BE2C (cell line): Measurements from ENCODE around the gene ACSBG1.

Source experiments
- DNase-seq: peaks from one replicate; pipeline ENCODE4 v3.0.0-alpha.2; 2020
- H3K27me3 ChIP-seq: fragments of 250-450 bp; sonication (Bioruptor Pico); 2 replicates; pipeline ENCODE4 v1.5.1; 2020; ENCODE audit warnings: mild to moderate bottlenecking
- H3K36me3 ChIP-seq: fragments of 250-450 bp; sonication (Bioruptor Pico); 2 replicates; pipeline ENCODE4 v1.5.1; 2020; ENCODE audit warnings: mild to moderate bottlenecking
- H3K4me1 ChIP-seq: fragments of 250-450 bp; sonication (Bioruptor Pico); 2 replicates; pipeline ENCODE4 v1.5.1; 2020
- H3K4me3 ChIP-seq: 2 replicates; pipeline ENCODE4 v1.5.1; 2011; ENCODE audit warnings: low read depth, low read length
- H3K9me3 ChIP-seq: fragments of 250-450 bp; sonication (Bioruptor Pico); 2 replicates; pipeline ENCODE4 v1.5.1; 2020
- TF ChIP-seq, protein P1 (sequence below): IDR thresholded peaks from 2 replicates; pipeline ENCODE4 v1.5.1; 2012; ENCODE audit warnings: mild to moderate bottlenecking, low read depth, low read length

ACSBG1 gene

DNA sequence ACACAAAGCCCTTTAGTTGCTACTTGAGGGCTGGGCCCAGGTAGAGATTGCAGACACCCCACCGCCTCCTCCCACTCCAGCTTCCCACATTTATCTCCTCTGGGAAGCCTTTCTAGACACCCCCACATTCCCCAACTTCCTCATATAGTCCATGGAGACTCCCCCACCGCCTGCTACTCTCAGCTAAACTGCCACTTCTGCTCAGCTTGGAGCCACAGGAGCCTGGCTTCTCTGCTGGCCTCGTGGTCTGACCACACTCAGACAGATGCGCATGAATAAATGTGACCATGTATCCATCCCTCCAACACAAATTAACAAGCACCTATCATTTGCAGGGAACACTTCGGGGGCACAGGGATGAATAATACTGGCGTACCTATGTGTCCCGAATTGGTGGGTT is 10.5 kb upstream of the ACSBG1 start:
- Histone ChIP-seq H3K36me3 (no peaks in the 10 kb centered on the region), H3K4me3 (no peak overlapping the region), H3K27me3 (no peaks in the 10 kb centered on the region), H3K4me1 (peaks cover 9% of the 10 kb centered on the region), H3K9me3 (no peaks in the 10 kb centered on the region)
- DNase-seq: no peak
- TF ChIP-seq, protein P1, sequence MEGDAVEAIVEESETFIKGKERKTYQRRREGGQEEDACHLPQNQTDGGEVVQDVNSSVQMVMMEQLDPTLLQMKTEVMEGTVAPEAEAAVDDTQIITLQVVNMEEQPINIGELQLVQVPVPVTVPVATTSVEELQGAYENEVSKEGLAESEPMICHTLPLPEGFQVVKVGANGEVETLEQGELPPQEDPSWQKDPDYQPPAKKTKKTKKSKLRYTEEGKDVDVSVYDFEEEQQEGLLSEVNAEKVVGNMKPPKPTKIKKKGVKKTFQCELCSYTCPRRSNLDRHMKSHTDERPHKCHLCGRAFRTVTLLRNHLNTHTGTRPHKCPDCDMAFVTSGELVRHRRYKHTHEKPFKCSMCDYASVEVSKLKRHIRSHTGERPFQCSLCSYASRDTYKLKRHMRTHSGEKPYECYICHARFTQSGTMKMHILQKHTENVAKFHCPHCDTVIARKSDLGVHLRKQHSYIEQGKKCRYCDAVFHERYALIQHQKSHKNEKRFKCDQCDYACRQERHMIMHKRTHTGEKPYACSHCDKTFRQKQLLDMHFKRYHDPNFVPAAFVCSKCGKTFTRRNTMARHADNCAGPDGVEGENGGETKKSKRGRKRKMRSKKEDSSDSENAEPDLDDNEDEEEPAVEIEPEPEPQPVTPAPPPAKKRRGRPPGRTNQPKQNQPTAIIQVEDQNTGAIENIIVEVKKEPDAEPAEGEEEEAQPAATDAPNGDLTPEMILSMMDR: no peak

GRCh38 chr15:78244101-78244500 is 9.7 kb upstream of the ACSBG1 start:
- H3K27me3 ChIP-seq: no peaks in the 10 kb centered on the region
- TF ChIP-seq, protein P1: no peak
- DNase-seq: no peak
- no peak overlapping the region for H3K4me3 ChIP-seq
- peaks cover 9% of the 10 kb centered on the region for H3K4me1 ChIP-seq
- H3K9me3 ChIP-seq: no peaks in the 10 kb centered on the region
- H3K36me3 ChIP-seq: no peaks in the 10 kb centered on the region

DNA sequence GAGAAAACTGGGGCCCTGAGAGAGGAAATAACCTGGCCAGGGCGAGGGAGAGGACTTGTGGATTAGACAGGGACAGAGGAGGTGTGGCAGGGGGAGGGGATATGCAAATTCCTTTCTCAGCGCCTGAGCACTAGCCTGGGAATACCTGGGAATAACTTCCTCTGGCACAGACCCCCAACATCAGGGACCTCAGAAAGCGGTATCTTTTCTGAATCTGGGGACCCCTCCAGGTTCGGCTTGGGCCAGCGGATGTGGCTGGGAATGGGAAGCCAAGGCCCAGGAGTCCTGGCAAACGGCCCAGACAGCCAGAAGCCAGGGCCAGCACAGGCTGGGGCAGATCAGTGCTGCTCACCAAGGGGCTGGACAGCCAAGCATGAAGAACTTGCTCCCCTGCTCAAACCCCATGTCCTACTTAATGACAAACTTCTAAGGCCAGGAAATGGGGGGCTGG is 9.2 kb upstream of the ACSBG1 start:
- H3K27me3 ChIP-seq: no peaks in the 10 kb centered on the region
- H3K4me1 ChIP-seq: peaks cover 9% of the 10 kb centered on the region
- peak; percentile 79 for DNase-seq
- H3K9me3 ChIP-seq: no peaks in the 10 kb centered on the region
- H3K4me3 ChIP-seq: peak overlapping the region; percentile 6; the same call in 1 of the 2 replicates
- TF ChIP-seq, protein P1: no peak
- no peaks in the 10 kb centered on the region for H3K36me3 ChIP-seq

DNA sequence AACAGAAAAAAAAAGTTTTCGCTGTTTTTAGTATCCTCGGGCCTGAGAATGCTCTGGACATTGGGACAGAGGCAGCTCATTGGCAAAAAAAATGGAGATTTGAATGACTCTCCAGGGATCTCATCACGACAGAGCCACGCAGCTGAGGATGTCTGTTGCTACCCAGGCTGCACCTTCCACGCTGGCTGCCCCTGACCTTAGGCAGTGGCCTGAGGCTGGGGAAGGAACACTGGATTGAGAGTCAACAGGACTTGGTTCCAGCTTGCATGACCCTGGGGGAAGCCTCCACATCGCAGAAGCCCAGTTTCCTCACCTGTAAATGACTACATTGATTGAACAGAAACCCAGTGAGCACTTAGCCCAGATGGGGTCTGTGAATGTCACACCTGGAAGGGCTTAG is 8.7 kb upstream of the ACSBG1 start:
- peaks cover 9% of the 10 kb centered on the region for H3K4me1 ChIP-seq
- no peak overlapping the region for H3K4me3 ChIP-seq
- no peaks in the 10 kb centered on the region for H3K9me3 ChIP-seq
- DNase-seq: no peak
- no peaks in the 10 kb centered on the region for H3K36me3 ChIP-seq
- TF ChIP-seq, protein P1: no peak
- no peaks in the 10 kb centered on the region for H3K27me3 ChIP-seq

DNA sequence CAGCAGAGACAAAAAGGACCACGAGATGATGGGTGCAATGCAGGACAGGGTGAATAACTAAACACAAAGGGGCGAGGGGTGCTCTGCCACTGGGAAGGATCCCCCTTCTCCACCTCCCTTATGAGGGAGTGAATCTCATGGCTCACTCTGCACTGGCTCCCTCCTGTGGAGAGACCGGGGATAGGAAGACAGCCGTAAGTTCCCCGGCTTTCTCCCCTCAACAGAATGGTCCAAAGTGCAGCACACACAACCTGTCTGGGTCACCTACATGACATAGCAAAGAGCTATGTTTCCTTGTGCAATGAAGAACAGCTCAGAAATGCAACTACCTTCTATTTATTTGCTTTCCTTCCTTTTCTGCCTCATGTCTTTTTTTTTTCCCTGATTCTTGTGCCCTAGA is 7.8 kb upstream of the ACSBG1 start:
- peak; percentile 60 for DNase-seq
- no peak overlapping the region for H3K4me3 ChIP-seq
- H3K9me3 ChIP-seq: no peaks in the 10 kb centered on the region
- TF ChIP-seq, protein P1: peak; percentile 64
- H3K4me1 ChIP-seq: peaks cover 9% of the 10 kb centered on the region
- H3K27me3 ChIP-seq: no peaks in the 10 kb centered on the region
- H3K36me3 ChIP-seq: no peaks in the 10 kb centered on the region

- Histone ChIP-seq H3K36me3 (no peaks in the 10 kb centered on the region), H3K4me1 (peaks cover 9% of the 10 kb centered on the region), H3K9me3 (no peaks in the 10 kb centered on the region), H3K27me3 (no peaks in the 10 kb centered on the region), H3K4me3 (no peak overlapping the region)
- TF ChIP-seq, protein P1: peak; percentile 87
- peak; percentile 93 for DNase-seq
These were observed 6.7 kb upstream of the ACSBG1 start for GRCh38 chr15:78241017-78241416.
